ENCODE data around the gene RALBP1. TPM values are rescaled to one million over a fixed set of nuclear protein-coding genes. Genes with fewer than 3 reads are reported as not detected.

Gene RALBP1
- total and polyA plus RNA-seq, 2 of the 8 experiments (the other 6 are each of a cell fraction or from before 2014, with no cell fraction given): 40.3 to 67.8 TPM

DNA sequence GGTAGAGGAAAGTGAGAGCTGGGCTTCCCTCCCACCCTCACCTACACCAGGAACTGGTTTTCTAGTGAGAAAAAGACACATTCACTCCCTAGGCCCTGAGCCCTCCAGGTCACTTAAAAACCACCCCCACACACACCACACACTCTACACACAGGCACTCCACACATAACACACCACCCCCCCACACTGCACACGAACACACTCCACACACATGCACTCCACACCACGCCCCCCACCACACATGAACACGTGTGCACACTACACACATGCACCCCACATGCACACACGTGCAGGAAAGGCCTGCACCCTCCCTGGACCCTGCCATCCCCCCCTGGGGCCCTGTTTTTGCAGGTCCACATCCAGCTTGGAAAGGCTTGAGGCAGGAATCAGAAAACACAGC is 67.6 kb downstream of the RALBP1 start:
- H3K9me3 ChIP-seq (ENCODE audit: insufficient read depth in 2 of 2, low read depth in 1 of 2, low read length in 1 of 2): no peaks in the 10 kb centered on the region
- no peaks in the 10 kb centered on the region for H3K79me2 ChIP-seq (ENCODE audit: control insufficient read depth in 1 of 2, insufficient read depth in 2 of 2, low read length in 2 of 2)
- no peak overlapping the region for H3K23ac ChIP-seq (ENCODE audit: insufficient read length)
- H4K20me1 ChIP-seq (replicated peaks in 1 of 2; ENCODE audit: control insufficient read depth in 1 of 2, insufficient read depth in 2 of 2, low read length in 2 of 2): no peaks in the 10 kb centered on the region
- H2BK15ac ChIP-seq (ENCODE audit: low read length): no peak overlapping the region
- peaks cover 10 to 17% (median 12%) of the 10 kb centered on the region in 4 experiments; a peak in 7 of 8 replicates for H3K36me3 ChIP-seq (ENCODE audit: control insufficient read depth in 2 of 4, insufficient read depth in 4 of 4, low read length in 3 of 4)
- no peak overlapping the region for H4K91ac ChIP-seq (replicated peaks; ENCODE audit: insufficient read length, low read length)
- H2AFZ ChIP-seq (ENCODE audit: low read length): no peak overlapping the region
- peaks cover 2% of the 10 kb centered on the region; the same call in 1 of the 2 replicates for H3K23me2 ChIP-seq (ENCODE audit: low read depth, low read length)
- H2AK5ac ChIP-seq (ENCODE audit: low read depth, low read length): no peak overlapping the region
- H4K5ac ChIP-seq (ENCODE audit: insufficient read length, low read depth, low read length): no peak overlapping the region
- no peaks in the 10 kb centered on the region for H3K27me3 ChIP-seq (replicated peaks in 1 of 4; ENCODE audit: control insufficient read depth in 3 of 4, extremely low read depth in 1 of 4, insufficient read depth in 3 of 4, low read length in 3 of 4)
- H3K56ac ChIP-seq (replicated peaks; ENCODE audit: insufficient read length, low read depth, low read length): no peak overlapping the region
- CTCF ChIA-PET (ENCODE audit: partially characterized antibody): interaction anchor here (1.2 to 1.6 kb wide), 2 partner anchors 8 to 94 kb away, joined by 3 to 4 read pairs; no protein-coding TSS in a partner anchor
- H3K18ac ChIP-seq (ENCODE audit: extremely low read depth, low read length): no peak overlapping the region
- no peaks in the 10 kb centered on the region; a peak in 1 of 7 replicates for H3K4me1 ChIP-seq (replicated peaks in 1 of 4; ENCODE audit: control insufficient read depth in 3 of 4, insufficient read depth in 4 of 4, low read length in 3 of 4)
- DNase-seq (ENCODE audit: low read depth in 1 of 2, low spot score in 2 of 2) (no peak), FAIRE-seq (no peak)
- peak overlapping the region; percentile 15 for H4K8ac ChIP-seq (ENCODE audit: extremely low read depth, insufficient read depth, low read length)
- no peak overlapping the region for H3K4ac ChIP-seq (replicated peaks; ENCODE audit: insufficient read length, low read depth, low read length)
- H3K4me3 ChIP-seq (ENCODE audit: extremely low read depth in 1 of 4, insufficient read depth in 2 of 4, low read depth in 3 of 4, low read length in 4 of 4): no peak overlapping the region
- no peak overlapping the region for H2BK12ac ChIP-seq (ENCODE audit: low read depth, low read length)
- H3K14ac ChIP-seq (ENCODE audit: insufficient read length): no peak overlapping the region
- 80% methylated on average over 4 of the region's 4 CpGs; no CpG with 5 or more reads in 1 of the 2 experiments for WGBS, 2 experiments (ENCODE audit: extremely low coverage in 1 of 2, insufficient coverage in 1 of 2, insufficient read length in 1 of 2, insufficient replicate concordance in 2 of 2, low coverage in 1 of 2, low lambda C conversion rate in 2 of 2, missing lambda C conversion rate in 1 of 2)
- no peak overlapping the region for H2BK5ac ChIP-seq (ENCODE audit: low read depth, low read length)
- H2BK120ac ChIP-seq (replicated peaks; ENCODE audit: low read depth, low read length): no peak overlapping the region
- no peak overlapping the region for H3K4me2 ChIP-seq (ENCODE audit: insufficient read depth in 1 of 2, low read depth in 2 of 2, low read length in 2 of 2)
- H3K9ac ChIP-seq (replicated peaks in 1 of 4; ENCODE audit: extremely low read depth in 1 of 4, low read depth in 3 of 4, low read length in 3 of 4): no peak overlapping the region
- no peak overlapping the region for H3K27ac ChIP-seq (ENCODE audit: low read depth, low read length)
- H3K79me1 ChIP-seq (ENCODE audit: low read depth, low read length): no peaks in the 10 kb centered on the region
- no peak overlapping the region for H2BK20ac ChIP-seq (ENCODE audit: low read length)
- POLR2A ChIA-PET (ENCODE audit: partially characterized antibody): interaction anchor here (1.6 kb wide), 1 partner anchor 67 kb away, joined by 5 read pairs; no protein-coding TSS in a partner anchor
- no peak for TF ChIP-seq FOSL1 (IDR thresholded peaks at IDR 0.05; ENCODE audit: insufficient read depth, low read depth, low read length)
- TF ChIP-seq CHD2 (IDR thresholded peaks at IDR 0.05; ENCODE audit: low read length): no peak
- TF ChIP-seq, protein P1, sequence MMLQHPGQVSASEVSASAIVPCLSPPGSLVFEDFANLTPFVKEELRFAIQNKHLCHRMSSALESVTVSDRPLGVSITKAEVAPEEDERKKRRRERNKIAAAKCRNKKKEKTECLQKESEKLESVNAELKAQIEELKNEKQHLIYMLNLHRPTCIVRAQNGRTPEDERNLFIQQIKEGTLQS (IDR thresholded peaks at IDR 0.05; ENCODE audit: insufficient read depth, low read depth, low read length): no peak
- no peak for TF ChIP-seq CTBP2 (IDR thresholded peaks at IDR 0.05; ENCODE audit: borderline replicate concordance, insufficient read depth, insufficient read length, low read length)
- TF ChIP-seq ZNF274 (IDR thresholded peaks at IDR 0.05; ENCODE audit: borderline replicate concordance, extremely low read depth, low read length): no peak
- no peak for TF ChIP-seq SP1 (IDR thresholded peaks at IDR 0.05; ENCODE audit: low read depth, low read length)
- TF ChIP-seq SP4 (IDR thresholded peaks at IDR 0.05; ENCODE audit: low read length): no peak
- TF ChIP-seq MAFK (IDR thresholded peaks at IDR 0.05; ENCODE audit: low read depth, low read length): no peak
- no peak for TF ChIP-seq POU5F1 (IDR thresholded peaks at IDR 0.05; ENCODE audit: low read depth, low read length)
- TF ChIP-seq SIN3A (conservative IDR thresholded peaks at IDR 0.05 in 1 of 2, IDR thresholded peaks at IDR 0.05 in 1 of 2; ENCODE audit: low read depth in 1 of 2, low read length in 2 of 2): no peak
- no peak for TF ChIP-seq TBP (IDR thresholded peaks at IDR 0.05; ENCODE audit: low read depth, low read length)

Data from H1 (cell line).